H1 (cell line): ENCODE data around the gene IL27RA. TPM values are rescaled to one million over a fixed set of nuclear protein-coding genes. Genes with fewer than 3 reads are reported as not detected.
A peak's percentile ranks its signal among the peaks of the same experiment; 100 is the strongest.
"Not testable (repeated sequence)": the region's sequence is repeated elsewhere in the genome, so short reads cannot be mapped to it uniquely, and the experiment has no call there.

Experiments used
- CTCF ChIA-PET: fragments of 300-600 bp; sonication (Branson Sonifier 250); formaldehyde crosslinking; loops from one replicate; lab custom pipeline; 2021; ENCODE audit not compliant: partially characterized antibody; lab: Charles Lee
- POLR2A ChIA-PET: fragments of 300-600 bp; sonication (Branson Sonifier 250); formaldehyde crosslinking; loops from one replicate; lab custom pipeline; 2021; ENCODE audit warnings: inconsistent platforms; ENCODE audit not compliant: partially characterized antibody; lab: Charles Lee
- DNase-seq, 2 experiments: peaks; one replicate each; pipeline versions ENCODE4 v3.0.0 to v3.0.0-alpha.2; 2010 to 2022; ENCODE audit warnings: low spot score in 2 of 2, low read depth in 1 of 2, mixed read lengths in 1 of 2
- FAIRE-seq: peaks from 2 replicates; lab custom pipeline; 2011; peaks lifted over from hg19 to GRCh38; lab: Jason Lieb, UNC
- H2AFZ ChIP-seq: 2 replicates; pipeline ENCODE4 v1.8.1; 2012; ENCODE audit warnings: low read length, inconsistent platforms
- H2AK5ac ChIP-seq: 2 replicates; pipeline ENCODE4 v1.6.1; 2013; ENCODE audit warnings: low read depth, low read length
- H2BK120ac ChIP-seq: replicated peaks from 2 replicates; pipeline ENCODE3; 2013; ENCODE audit warnings: low read depth, low read length, inconsistent platforms
- H2BK12ac ChIP-seq: 2 replicates; pipeline ENCODE4 v1.6.1; 2013; ENCODE audit warnings: low read depth, low read length
- H2BK15ac ChIP-seq: 2 replicates; pipeline ENCODE4 v1.6.1; 2013; ENCODE audit warnings: low read length
- H2BK20ac ChIP-seq: 2 replicates; pipeline ENCODE4 v1.6.1; 2013; ENCODE audit warnings: low read length
- H2BK5ac ChIP-seq: 2 replicates; pipeline ENCODE4 v1.6.1; 2013; ENCODE audit warnings: low read depth, low read length
- H3K14ac ChIP-seq: 2 replicates; pipeline ENCODE4 v1.6.1; 2013; ENCODE audit warnings: inconsistent platforms; ENCODE audit not compliant: insufficient read length
- H3K18ac ChIP-seq: 2 replicates; pipeline ENCODE4 v1.6.1; 2013; ENCODE audit warnings: low read length; ENCODE audit errors: extremely low read depth
- H3K23ac ChIP-seq: 2 replicates; pipeline ENCODE4 v1.6.1; 2013; ENCODE audit warnings: inconsistent platforms; ENCODE audit not compliant: insufficient read length
- H3K23me2 ChIP-seq: 2 replicates; pipeline ENCODE4 v1.6.1; 2013; ENCODE audit warnings: low read depth, low read length
- H3K27ac ChIP-seq: 2 replicates; pipeline ENCODE4 v1.6.1; 2011; ENCODE audit warnings: low read depth, low read length, inconsistent platforms
- H3K27me3 ChIP-seq, 4 experiments: replicated peaks in 1 of 4; 1 replicate in 1 of 4; 2 replicates in 3 of 4; pipeline versions ENCODE4 v1.6.1 to v1.8.1; 2011 to 2013; ENCODE audit warnings: low read length in 3 of 4, mild to moderate bottlenecking in 3 of 4, inconsistent platforms in 2 of 4, mixed read lengths in 2 of 4, moderate library complexity in 1 of 4; ENCODE audit not compliant: control insufficient read depth in 3 of 4, insufficient read depth in 3 of 4; ENCODE audit errors: extremely low read depth in 1 of 4
- H3K36me3 ChIP-seq, 4 experiments: 2 replicates each; pipeline versions ENCODE4 v1.6.1 to v1.8.1; 2011 to 2013; ENCODE audit warnings: mild to moderate bottlenecking in 4 of 4, low read length in 3 of 4, moderate library complexity in 2 of 4, control low read depth in 1 of 4, inconsistent platforms in 1 of 4; ENCODE audit not compliant: insufficient read depth in 4 of 4, control insufficient read depth in 2 of 4
- H3K4ac ChIP-seq: replicated peaks from 2 replicates; pipeline ENCODE3; 2013; ENCODE audit warnings: low read length, low read depth, mixed read lengths, inconsistent platforms; ENCODE audit not compliant: insufficient read length
- H3K4me1 ChIP-seq, 4 experiments: replicated peaks in 1 of 4; 1 replicate in 1 of 4; 2 replicates in 3 of 4; pipeline versions ENCODE4 v1.6.1 to v1.8.1; 2011 to 2013; ENCODE audit warnings: low read length in 3 of 4, inconsistent platforms in 2 of 4, mixed read lengths in 1 of 4; ENCODE audit not compliant: insufficient read depth in 4 of 4, control insufficient read depth in 3 of 4
- H3K4me2 ChIP-seq, 2 experiments: 2 replicates each; pipeline versions ENCODE4 v1.6.1 to v1.8.1; 2011 to 2013; ENCODE audit warnings: low read depth in 2 of 2, low read length in 2 of 2, control low read depth in 1 of 2, inconsistent platforms in 1 of 2, mild to moderate bottlenecking in 1 of 2; ENCODE audit not compliant: insufficient read depth in 1 of 2
- H3K4me3 ChIP-seq, 4 experiments: fragments of 200-600, 300-600 bp in 1 of 4; sonication (generic), shearing (Covaris generic), sonication (Bioruptor Twin) in 1 of 4; 2 replicates each; pipeline versions ENCODE4 v1.5.1 to v1.8.1; 2011 to 2016; ENCODE audit warnings: low read length in 4 of 4, low read depth in 3 of 4, control low read depth in 2 of 4, inconsistent platforms in 2 of 4, mild to moderate bottlenecking in 2 of 4, mixed read lengths in 1 of 4, moderate library complexity in 1 of 4; ENCODE audit not compliant: insufficient read depth in 2 of 4; ENCODE audit errors: extremely low read depth in 1 of 4
- H3K56ac ChIP-seq: replicated peaks from 2 replicates; pipeline ENCODE3; 2013; ENCODE audit warnings: low read depth, mild to moderate bottlenecking, mixed read lengths, low read length, inconsistent platforms; ENCODE audit not compliant: insufficient read length
- H3K79me1 ChIP-seq: 2 replicates; pipeline ENCODE4 v1.6.1; 2013; ENCODE audit warnings: low read depth, low read length, control low read depth
- H3K79me2 ChIP-seq, 2 experiments: 2 replicates each; pipeline versions ENCODE4 v1.6.1 to v1.8.1; 2012 to 2013; ENCODE audit warnings: low read length in 2 of 2, mild to moderate bottlenecking in 2 of 2, inconsistent platforms in 1 of 2; ENCODE audit not compliant: insufficient read depth in 2 of 2, control insufficient read depth in 1 of 2
- H3K9ac ChIP-seq, 4 experiments: replicated peaks in 1 of 4; 1 replicate in 1 of 4; 2 replicates in 3 of 4; pipeline versions ENCODE4 v1.6.1 to v1.8.1; 2011 to 2013; ENCODE audit warnings: low read depth in 3 of 4, low read length in 3 of 4, control low read depth in 2 of 4, mild to moderate bottlenecking in 2 of 4, moderate library complexity in 2 of 4, inconsistent platforms in 1 of 4; ENCODE audit errors: extremely low read depth in 1 of 4
- H3K9me3 ChIP-seq, 2 experiments: 2 replicates each; pipeline versions ENCODE4 v1.6.1 to v1.8.1; 2012 to 2013; ENCODE audit warnings: mild to moderate bottlenecking in 2 of 2, moderate library complexity in 2 of 2, control low read depth in 1 of 2, inconsistent platforms in 1 of 2, low read depth in 1 of 2, low read length in 1 of 2, mixed read lengths in 1 of 2; ENCODE audit not compliant: insufficient read depth in 2 of 2
- H4K20me1 ChIP-seq, 2 experiments: replicated peaks in 1 of 2; 2 replicates each; pipeline versions ENCODE3 to v1.8.1; 2011 to 2013; ENCODE audit warnings: inconsistent platforms in 2 of 2, low read length in 2 of 2, mild to moderate bottlenecking in 1 of 2; ENCODE audit not compliant: insufficient read depth in 2 of 2, control insufficient read depth in 1 of 2
- H4K5ac ChIP-seq: 2 replicates; pipeline ENCODE4 v1.6.1; 2013; ENCODE audit warnings: low read length, low read depth, mixed read lengths, inconsistent platforms; ENCODE audit not compliant: insufficient read length
- H4K8ac ChIP-seq: 2 replicates; pipeline ENCODE4 v1.8.0; 2013; ENCODE audit warnings: mild to moderate bottlenecking, moderate library complexity, low read length, inconsistent platforms; ENCODE audit not compliant: insufficient read depth; ENCODE audit errors: extremely low read depth
- H4K91ac ChIP-seq: replicated peaks from 2 replicates; pipeline ENCODE3; 2013; ENCODE audit warnings: low read length, mixed read lengths, inconsistent platforms; ENCODE audit not compliant: insufficient read length
- KDM1A ChIP-seq: fragments of 200-600, 300-600 bp; sonication (generic); IDR thresholded peaks from 2 replicates; pipeline ENCODE4 v1.7.1; 2016; ENCODE audit warnings: mild to moderate bottlenecking, low read length, borderline replicate concordance
- SIRT6 ChIP-seq: IDR thresholded peaks from one replicate; pipeline ENCODE4 v1.7.1; 2012; ENCODE audit warnings: low read length, inconsistent platforms
- SIX5 ChIP-seq: IDR thresholded peaks from 2 replicates; pipeline ENCODE4 v1.6.1; 2011; ENCODE audit warnings: mild to moderate bottlenecking, low read depth, low read length
- whole genome bisulfite sequencing, 2 experiments: shearing (Covaris generic) in 1 of 2; methylation state at CpG; one replicate each; pipeline versions ENCODE4 v1.1.6 to v1.1.7; 2013 to 2015; ENCODE audit warnings: low lambda C conversion rate in 2 of 2, mixed read lengths in 2 of 2, inconsistent platforms in 1 of 2, low coverage in 1 of 2, missing lambda C conversion rate in 1 of 2; ENCODE audit not compliant: insufficient replicate concordance in 2 of 2, insufficient coverage in 1 of 2, insufficient read length in 1 of 2; ENCODE audit errors: extremely low coverage in 1 of 2, missing lambda C conversion rate in 1 of 2; 5-methylcytosine and 5-hydroxymethylcytosine counted together
- polyA plus RNA-seq, 7 experiments: library from polyadenylated mRNA; depleted of rRNA in 3 of 7; stranded (reverse) in 5 of 7; unstranded in 2 of 7; fragments of >200 nt in 5 of 7; fragments of 200-250 nt in 2 of 7; gene quantifications; 1 replicate in 5 of 7; 2 replicates in 1 of 7; 4 replicates in 1 of 7; pipeline versions ENCODE4 v1.2.1 to v1.2.3, GENCODE V29; 2011 to 2013; ENCODE audit warnings: missing spikeins in 2 of 7, mixed read lengths in 2 of 7
- total RNA-seq: library from RNA; stranded (reverse); fragmentation: NEBNext Ultra II Directional; extraction: Animal tissue kit (Norgen Biotek cat#: 25700); gene quantifications from 2 replicates; pipeline ENCODE4 v1.2.1, GENCODE V29; 2021

IL27RA gene
- total and polyA plus RNA-seq, 2 of the 8 experiments (the other 6 are each of a cell fraction or from before 2014, with no cell fraction given) = 9.9 to 14.7 TPM

DNA sequence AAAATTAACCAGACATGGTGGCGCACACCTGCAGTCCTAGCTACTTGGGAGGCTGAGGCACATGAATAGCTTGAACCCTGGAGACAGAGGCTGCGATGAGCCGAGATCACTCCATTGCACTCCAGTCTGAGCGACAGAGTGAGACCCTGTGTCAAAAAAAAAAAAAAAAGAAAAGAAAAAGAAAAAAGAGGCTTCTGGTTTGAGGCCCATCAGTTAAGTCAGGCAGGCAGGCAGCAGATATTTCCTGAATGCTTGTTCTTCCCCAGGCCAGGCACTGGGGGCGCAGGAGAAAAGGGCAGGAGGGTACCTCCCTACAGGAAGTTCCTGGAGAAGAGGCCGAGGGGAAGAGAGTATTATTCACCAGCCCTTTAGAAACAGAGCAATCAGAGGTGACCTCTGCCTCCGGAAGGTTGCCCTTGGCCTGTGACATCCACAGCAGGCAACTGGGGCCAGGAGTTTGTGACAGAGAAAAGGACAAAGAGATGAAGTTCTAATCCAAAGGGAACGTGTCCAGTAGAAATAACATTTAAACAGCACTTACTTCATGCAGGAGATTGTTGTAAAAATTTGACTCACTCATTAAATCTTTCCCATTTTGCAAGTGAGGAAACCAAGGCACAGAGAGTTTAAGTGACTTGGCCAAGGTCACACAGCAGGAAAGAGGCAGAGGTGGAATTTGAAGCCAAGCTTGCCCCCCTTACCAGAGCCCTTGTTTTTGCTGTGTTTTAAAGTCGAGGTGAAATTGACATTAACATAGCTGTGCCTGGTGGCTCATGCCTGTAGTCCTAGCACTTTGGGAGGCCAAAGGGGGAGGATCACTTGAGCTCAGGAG is 7.9 kb upstream of the IL27RA start (continued):
- TF ChIP-seq KDM1A (peak; percentile 72), SIRT6 (no peak), SIX5 (no peak)

DNA sequence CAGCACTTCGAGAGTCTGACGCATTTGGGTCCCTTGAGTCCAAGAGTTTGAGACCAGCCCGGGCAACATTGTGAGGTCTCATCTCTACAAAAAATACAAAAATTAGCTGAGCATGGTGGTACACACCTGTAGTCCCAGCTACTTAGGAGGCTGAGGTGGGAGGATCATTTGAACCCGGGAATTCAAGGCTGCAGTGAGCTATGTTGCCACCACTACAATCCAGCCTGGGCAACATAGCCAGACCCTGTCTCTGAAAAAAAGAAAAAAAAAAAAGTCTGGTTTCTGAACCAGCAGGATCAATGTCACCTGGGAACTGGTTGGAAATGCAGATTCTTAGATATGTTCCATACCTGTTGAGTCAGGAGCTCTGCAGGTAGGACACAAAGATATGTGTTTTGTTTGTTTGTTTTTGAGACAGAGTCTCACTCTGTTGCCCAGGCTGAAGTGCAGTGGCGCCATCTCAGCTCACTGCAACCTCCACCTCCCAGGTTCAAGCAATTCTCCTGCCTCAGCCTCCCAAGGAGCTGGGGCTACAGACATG is 4.8 kb upstream of the IL27RA start:
- H3K79me1 ChIP-seq, H3K4me1 ChIP-seq, H2BK5ac ChIP-seq, H3K27ac ChIP-seq, H2BK12ac ChIP-seq, H2BK120ac ChIP-seq, H3K9ac ChIP-seq, H4K20me1 ChIP-seq, H3K4me3 ChIP-seq, H4K91ac ChIP-seq, H3K4ac ChIP-seq, H2AFZ ChIP-seq, H2AK5ac ChIP-seq, FAIRE-seq, H3K4me2 ChIP-seq, H3K56ac ChIP-seq, H2BK20ac ChIP-seq, H4K5ac ChIP-seq, H3K14ac ChIP-seq, H2BK15ac ChIP-seq, H3K23me2 ChIP-seq, H3K79me2 ChIP-seq, H3K9me3 ChIP-seq, DNase-seq, H3K36me3 ChIP-seq, H3K23ac ChIP-seq, H3K18ac ChIP-seq, H4K8ac ChIP-seq: not testable (repeated sequence)
- peaks cover 0 to 12% (median 9%) of the 10 kb centered on the region in 4 experiments; a peak in 5 of 7 replicates for H3K27me3 ChIP-seq
- CTCF ChIA-PET = interaction anchor here (0.6 to 2.8 kb wide), 12 partner anchors 8 to 940 kb away, joined by 3 to 8 read pairs (median 3); no protein-coding TSS in a partner anchor
- POLR2A ChIA-PET = interaction anchor here (0.6 to 1.0 kb wide), 2 partner anchors 59 to 102 kb away, joined by 3 to 5 read pairs; no protein-coding TSS in a partner anchor
- WGBS, 2 experiments = 85% methylated on average over 5 of the region's 5 CpGs; no CpG with 5 or more reads in 1 of the 2 experiments
